ENCODE results near the gene OR13C2. TPM values are rescaled to one million over a fixed set of nuclear protein-coding genes. Genes with fewer than 3 reads are reported as not detected.
A peak's percentile ranks its signal among the peaks of the same experiment; 100 is the strongest.

OR13C2 gene
- total RNA-seq, 1 experiment from 2014 or later: not detected

GRCh38 chr9:104568868-104569267 is 36.6 kb downstream of the OR13C2 start, which contains the start of gene OR13C8:
Gene OR13C8, plus strand, starts transcription at chr9:104569168. Its CDS starts 0 bp downstream, at chr9:104569168.
- Mint-ChIP-seq H3K27me3 (ENCODE audit: insufficient read depth, unreplicated experiment) (no peaks in the 10 kb centered on the region), H3K27ac (ENCODE audit: unreplicated experiment) (no peak within 1 kb of the TSS), H3K4me3 (ENCODE audit: unreplicated experiment) (no peak within 1 kb of the TSS), H3K4me1 (ENCODE audit: low read depth, unreplicated experiment) (no peaks in the 10 kb centered on the region), H3K9me3 (ENCODE audit: unreplicated experiment) (peaks cover 19% of the 10 kb centered on the region), H3K36me3 (ENCODE audit: insufficient read depth, unreplicated experiment) (no peaks in the 10 kb centered on the region)
- CTCF ChIA-PET: no interaction called here
- no peaks in the 10 kb centered on the region for H3K4me1 ChIP-seq
- DNase-seq: no peak
- H3K9me3 ChIP-seq: peaks cover 10% of the 10 kb centered on the region; the same call in 1 of the 2 replicates
- no TSS peak for BruUV-seq (replicated peaks)
- intact Hi-C loops (cut with micrococcal nuclease; ENCODE audit: unreplicated experiment): no loop called here
- no peaks in the 10 kb centered on the region for H3K27me3 ChIP-seq (replicated peaks; ENCODE audit: control insufficient read depth, insufficient read depth, low read length)
- POLR2A ChIA-PET: no interaction called here
- H3K4me3 ChIP-seq (ENCODE audit: low read depth, low read length): no peak within 1 kb of the TSS
- H3K36me3 ChIP-seq (ENCODE audit: control insufficient read depth, insufficient read depth, low read length): no peaks in the 10 kb centered on the region
- no peak for TF ChIP-seq CTCF (IDR thresholded peaks at IDR 0.05; ENCODE audit: insufficient read depth in 1 of 2, low read depth in 1 of 2, low read length in 1 of 2, severe bottlenecking in 1 of 2, unreplicated experiment in 1 of 2)

- Mint-ChIP-seq H3K27ac (ENCODE audit: unreplicated experiment) (no peak overlapping the region), H3K27me3 (ENCODE audit: insufficient read depth, unreplicated experiment) (no peaks in the 10 kb centered on the region), H3K4me3 (ENCODE audit: unreplicated experiment) (no peak overlapping the region), H3K4me1 (ENCODE audit: low read depth, unreplicated experiment) (no peaks in the 10 kb centered on the region), H3K9me3 (ENCODE audit: unreplicated experiment) (peaks cover 3% of the 10 kb centered on the region), H3K36me3 (ENCODE audit: insufficient read depth, unreplicated experiment) (no peaks in the 10 kb centered on the region)
- no peaks in the 10 kb centered on the region for H3K27me3 ChIP-seq (replicated peaks; ENCODE audit: control insufficient read depth, insufficient read depth, low read length)
- ChIA-PET POLR2A (no interaction called here), CTCF (interaction anchor here (0.7 kb wide), 1 partner anchor 17 kb away, joined by 3 read pairs; no protein-coding TSS in a partner anchor)
- H3K4me3 ChIP-seq (ENCODE audit: low read depth, low read length): no peak overlapping the region
- no TSS peak for BruUV-seq (replicated peaks)
- no peak for TF ChIP-seq CTCF (IDR thresholded peaks at IDR 0.05; ENCODE audit: insufficient read depth in 1 of 2, low read depth in 1 of 2, low read length in 1 of 2, severe bottlenecking in 1 of 2, unreplicated experiment in 1 of 2)
- intact Hi-C loops (cut with micrococcal nuclease; ENCODE audit: unreplicated experiment): no loop called here
- no peak for DNase-seq
- no peaks in the 10 kb centered on the region for H3K9me3 ChIP-seq
- H3K36me3 ChIP-seq (ENCODE audit: control insufficient read depth, insufficient read depth, low read length): no peaks in the 10 kb centered on the region
- H3K4me1 ChIP-seq: no peaks in the 10 kb centered on the region
Measured at GRCh38 chr9:104564358-104564757, 41.1 kb downstream of the OR13C2 start.

DNA sequence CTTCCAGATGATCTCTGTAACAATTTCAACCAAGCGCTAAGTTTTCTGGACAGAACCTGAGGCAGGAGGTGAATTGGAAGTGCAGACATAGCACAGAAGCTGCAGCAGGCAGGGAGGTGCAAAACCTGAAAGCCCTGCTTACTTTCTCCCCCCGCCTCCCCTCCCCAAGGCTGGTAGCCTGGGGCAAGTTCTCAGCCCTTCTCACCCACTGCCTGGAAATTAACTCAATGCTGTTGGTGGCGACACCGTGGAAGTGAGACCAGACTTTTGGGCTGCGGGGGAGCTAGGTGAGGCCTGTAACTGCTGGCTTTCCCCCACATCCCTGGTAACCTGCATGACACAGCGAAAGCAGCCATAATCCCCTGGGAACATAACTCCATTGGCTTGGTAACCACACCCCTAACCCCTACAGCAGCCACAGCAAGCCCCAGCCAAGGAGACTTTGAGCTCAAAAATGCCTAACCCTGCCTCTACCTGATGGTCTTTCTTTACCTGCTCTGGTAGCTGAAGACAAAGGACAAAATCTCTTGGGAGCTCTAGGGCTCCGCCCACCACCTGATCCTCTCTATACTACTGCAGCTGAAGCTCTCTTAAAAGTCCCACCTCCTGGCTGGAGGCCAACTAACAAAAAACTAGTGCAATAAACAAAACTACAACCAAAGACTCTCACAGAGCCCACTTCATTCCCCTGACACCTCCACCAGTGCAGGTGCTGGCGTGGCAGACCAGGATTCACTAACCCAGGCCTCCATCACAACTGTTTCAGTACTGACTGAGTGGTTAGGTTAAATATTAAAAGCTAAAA is 48.4 kb downstream of the OR13C2 start:
- Mint-ChIP-seq H3K9me3 (ENCODE audit: unreplicated experiment) (peaks cover 16% of the 10 kb centered on the region), H3K4me1 (ENCODE audit: low read depth, unreplicated experiment) (no peaks in the 10 kb centered on the region), H3K36me3 (ENCODE audit: insufficient read depth, unreplicated experiment) (no peaks in the 10 kb centered on the region), H3K4me3 (ENCODE audit: unreplicated experiment) (no peak overlapping the region), H3K27me3 (ENCODE audit: insufficient read depth, unreplicated experiment) (no peaks in the 10 kb centered on the region), H3K27ac (ENCODE audit: unreplicated experiment) (no peak overlapping the region)
- intact Hi-C loops (cut with micrococcal nuclease; ENCODE audit: unreplicated experiment): no loop called here
- Histone ChIP-seq H3K9me3 (no peaks in the 10 kb centered on the region; the same call in 1 of the 2 replicates), H3K4me3 (ENCODE audit: low read depth, low read length) (no peak overlapping the region), H3K4me1 (no peaks in the 10 kb centered on the region), H3K27me3 (replicated peaks; ENCODE audit: control insufficient read depth, insufficient read depth, low read length) (no peaks in the 10 kb centered on the region), H3K36me3 (ENCODE audit: control insufficient read depth, insufficient read depth, low read length) (no peaks in the 10 kb centered on the region)
- ChIA-PET POLR2A (no interaction called here), CTCF (no interaction called here)
- peak; percentile 2 to 31 for DNase-seq
- BruUV-seq (replicated peaks): no TSS peak
- no peak for TF ChIP-seq CTCF (IDR thresholded peaks at IDR 0.05; ENCODE audit: insufficient read depth in 1 of 2, low read depth in 1 of 2, low read length in 1 of 2, severe bottlenecking in 1 of 2, unreplicated experiment in 1 of 2)
